H1 (cell line): ENCODE results near the gene UPP1. TPM values are rescaled to one million over a fixed set of nuclear protein-coding genes. Genes with fewer than 3 reads are reported as not detected.
A peak's percentile ranks its signal among the peaks of the same experiment; 100 is the strongest.

Source experiments
- CTCF ChIA-PET: fragments of 300-600 bp; sonication (Branson Sonifier 250); formaldehyde crosslinking; loops from one replicate; lab custom pipeline; 2021; ENCODE audit not compliant: partially characterized antibody; lab: Charles Lee
- POLR2A ChIA-PET: fragments of 300-600 bp; sonication (Branson Sonifier 250); formaldehyde crosslinking; loops from one replicate; lab custom pipeline; 2021; ENCODE audit warnings: inconsistent platforms; ENCODE audit not compliant: partially characterized antibody; lab: Charles Lee
- DNase-seq, 2 experiments: peaks; one replicate each; pipeline versions ENCODE4 v3.0.0 to v3.0.0-alpha.2; 2010 to 2022; ENCODE audit warnings: low spot score in 2 of 2, low read depth in 1 of 2, mixed read lengths in 1 of 2
- FAIRE-seq: peaks from 2 replicates; lab custom pipeline; 2011; peaks lifted over from hg19 to GRCh38; lab: Jason Lieb, UNC
- H2AFZ ChIP-seq: 2 replicates; pipeline ENCODE4 v1.8.1; 2012; ENCODE audit warnings: low read length, inconsistent platforms
- H2AK5ac ChIP-seq: 2 replicates; pipeline ENCODE4 v1.6.1; 2013; ENCODE audit warnings: low read depth, low read length
- H2BK120ac ChIP-seq: replicated peaks from 2 replicates; pipeline ENCODE3; 2013; ENCODE audit warnings: low read depth, low read length, inconsistent platforms
- H2BK12ac ChIP-seq: 2 replicates; pipeline ENCODE4 v1.6.1; 2013; ENCODE audit warnings: low read depth, low read length
- H2BK15ac ChIP-seq: 2 replicates; pipeline ENCODE4 v1.6.1; 2013; ENCODE audit warnings: low read length
- H2BK20ac ChIP-seq: 2 replicates; pipeline ENCODE4 v1.6.1; 2013; ENCODE audit warnings: low read length
- H2BK5ac ChIP-seq: 2 replicates; pipeline ENCODE4 v1.6.1; 2013; ENCODE audit warnings: low read depth, low read length
- H3K14ac ChIP-seq: 2 replicates; pipeline ENCODE4 v1.6.1; 2013; ENCODE audit warnings: inconsistent platforms; ENCODE audit not compliant: insufficient read length
- H3K18ac ChIP-seq: 2 replicates; pipeline ENCODE4 v1.6.1; 2013; ENCODE audit warnings: low read length; ENCODE audit errors: extremely low read depth
- H3K23ac ChIP-seq: 2 replicates; pipeline ENCODE4 v1.6.1; 2013; ENCODE audit warnings: inconsistent platforms; ENCODE audit not compliant: insufficient read length
- H3K23me2 ChIP-seq: 2 replicates; pipeline ENCODE4 v1.6.1; 2013; ENCODE audit warnings: low read depth, low read length
- H3K27ac ChIP-seq: 2 replicates; pipeline ENCODE4 v1.6.1; 2011; ENCODE audit warnings: low read depth, low read length, inconsistent platforms
- H3K27me3 ChIP-seq, 4 experiments: replicated peaks in 1 of 4; 1 replicate in 1 of 4; 2 replicates in 3 of 4; pipeline versions ENCODE4 v1.6.1 to v1.8.1; 2011 to 2013; ENCODE audit warnings: low read length in 3 of 4, mild to moderate bottlenecking in 3 of 4, inconsistent platforms in 2 of 4, mixed read lengths in 2 of 4, moderate library complexity in 1 of 4; ENCODE audit not compliant: control insufficient read depth in 3 of 4, insufficient read depth in 3 of 4; ENCODE audit errors: extremely low read depth in 1 of 4
- H3K36me3 ChIP-seq, 4 experiments: 2 replicates each; pipeline versions ENCODE4 v1.6.1 to v1.8.1; 2011 to 2013; ENCODE audit warnings: mild to moderate bottlenecking in 4 of 4, low read length in 3 of 4, moderate library complexity in 2 of 4, control low read depth in 1 of 4, inconsistent platforms in 1 of 4; ENCODE audit not compliant: insufficient read depth in 4 of 4, control insufficient read depth in 2 of 4
- H3K4ac ChIP-seq: replicated peaks from 2 replicates; pipeline ENCODE3; 2013; ENCODE audit warnings: low read length, low read depth, mixed read lengths, inconsistent platforms; ENCODE audit not compliant: insufficient read length
- H3K4me1 ChIP-seq, 4 experiments: replicated peaks in 1 of 4; 1 replicate in 1 of 4; 2 replicates in 3 of 4; pipeline versions ENCODE4 v1.6.1 to v1.8.1; 2011 to 2013; ENCODE audit warnings: low read length in 3 of 4, inconsistent platforms in 2 of 4, mixed read lengths in 1 of 4; ENCODE audit not compliant: insufficient read depth in 4 of 4, control insufficient read depth in 3 of 4
- H3K4me2 ChIP-seq, 2 experiments: 2 replicates each; pipeline versions ENCODE4 v1.6.1 to v1.8.1; 2011 to 2013; ENCODE audit warnings: low read depth in 2 of 2, low read length in 2 of 2, control low read depth in 1 of 2, inconsistent platforms in 1 of 2, mild to moderate bottlenecking in 1 of 2; ENCODE audit not compliant: insufficient read depth in 1 of 2
- H3K4me3 ChIP-seq, 4 experiments: fragments of 200-600, 300-600 bp in 1 of 4; sonication (generic), shearing (Covaris generic), sonication (Bioruptor Twin) in 1 of 4; 2 replicates each; pipeline versions ENCODE4 v1.5.1 to v1.8.1; 2011 to 2016; ENCODE audit warnings: low read length in 4 of 4, low read depth in 3 of 4, control low read depth in 2 of 4, inconsistent platforms in 2 of 4, mild to moderate bottlenecking in 2 of 4, mixed read lengths in 1 of 4, moderate library complexity in 1 of 4; ENCODE audit not compliant: insufficient read depth in 2 of 4; ENCODE audit errors: extremely low read depth in 1 of 4
- H3K56ac ChIP-seq: replicated peaks from 2 replicates; pipeline ENCODE3; 2013; ENCODE audit warnings: low read depth, mild to moderate bottlenecking, mixed read lengths, low read length, inconsistent platforms; ENCODE audit not compliant: insufficient read length
- H3K79me1 ChIP-seq: 2 replicates; pipeline ENCODE4 v1.6.1; 2013; ENCODE audit warnings: low read depth, low read length, control low read depth
- H3K79me2 ChIP-seq, 2 experiments: 2 replicates each; pipeline versions ENCODE4 v1.6.1 to v1.8.1; 2012 to 2013; ENCODE audit warnings: low read length in 2 of 2, mild to moderate bottlenecking in 2 of 2, inconsistent platforms in 1 of 2; ENCODE audit not compliant: insufficient read depth in 2 of 2, control insufficient read depth in 1 of 2
- H3K9ac ChIP-seq, 4 experiments: replicated peaks in 1 of 4; 1 replicate in 1 of 4; 2 replicates in 3 of 4; pipeline versions ENCODE4 v1.6.1 to v1.8.1; 2011 to 2013; ENCODE audit warnings: low read depth in 3 of 4, low read length in 3 of 4, control low read depth in 2 of 4, mild to moderate bottlenecking in 2 of 4, moderate library complexity in 2 of 4, inconsistent platforms in 1 of 4; ENCODE audit errors: extremely low read depth in 1 of 4
- H3K9me3 ChIP-seq, 2 experiments: 2 replicates each; pipeline versions ENCODE4 v1.6.1 to v1.8.1; 2012 to 2013; ENCODE audit warnings: mild to moderate bottlenecking in 2 of 2, moderate library complexity in 2 of 2, control low read depth in 1 of 2, inconsistent platforms in 1 of 2, low read depth in 1 of 2, low read length in 1 of 2, mixed read lengths in 1 of 2; ENCODE audit not compliant: insufficient read depth in 2 of 2
- H4K20me1 ChIP-seq, 2 experiments: replicated peaks in 1 of 2; 2 replicates each; pipeline versions ENCODE3 to v1.8.1; 2011 to 2013; ENCODE audit warnings: inconsistent platforms in 2 of 2, low read length in 2 of 2, mild to moderate bottlenecking in 1 of 2; ENCODE audit not compliant: insufficient read depth in 2 of 2, control insufficient read depth in 1 of 2
- H4K5ac ChIP-seq: 2 replicates; pipeline ENCODE4 v1.6.1; 2013; ENCODE audit warnings: low read length, low read depth, mixed read lengths, inconsistent platforms; ENCODE audit not compliant: insufficient read length
- H4K8ac ChIP-seq: 2 replicates; pipeline ENCODE4 v1.8.0; 2013; ENCODE audit warnings: mild to moderate bottlenecking, moderate library complexity, low read length, inconsistent platforms; ENCODE audit not compliant: insufficient read depth; ENCODE audit errors: extremely low read depth
- H4K91ac ChIP-seq: replicated peaks from 2 replicates; pipeline ENCODE3; 2013; ENCODE audit warnings: low read length, mixed read lengths, inconsistent platforms; ENCODE audit not compliant: insufficient read length
- EZH2 ChIP-seq: fragments of 200-600 bp; sonication (generic); IDR thresholded peaks from 2 replicates; pipeline ENCODE4 v1.7.1; 2012; ENCODE audit warnings: low read depth, mild to moderate bottlenecking, moderate library complexity, low read length, inconsistent platforms; ENCODE audit not compliant: severe bottlenecking
- RNF2 ChIP-seq: fragments of 200-900, 300-1000 bp; sonication (generic); IDR thresholded peaks from 2 replicates; pipeline ENCODE4 v1.7.1; 2016; ENCODE audit warnings: borderline replicate concordance, low read depth, mild to moderate bottlenecking, antibody characterized with exemption, low read length; ENCODE audit not compliant: poor library complexity, severe bottlenecking; ENCODE audit errors: missing control alignments
- SP1 ChIP-seq: IDR thresholded peaks from 2 replicates; pipeline ENCODE4 v1.6.1; 2011; ENCODE audit warnings: low read depth, low read length
- SP4 ChIP-seq: IDR thresholded peaks from 2 replicates; pipeline ENCODE4 v1.6.1; 2012; ENCODE audit warnings: low read length, inconsistent platforms
- whole genome bisulfite sequencing, 2 experiments: shearing (Covaris generic) in 1 of 2; methylation state at CpG; one replicate each; pipeline versions ENCODE4 v1.1.6 to v1.1.7; 2013 to 2015; ENCODE audit warnings: low lambda C conversion rate in 2 of 2, mixed read lengths in 2 of 2, inconsistent platforms in 1 of 2, low coverage in 1 of 2, missing lambda C conversion rate in 1 of 2; ENCODE audit not compliant: insufficient replicate concordance in 2 of 2, insufficient coverage in 1 of 2, insufficient read length in 1 of 2; ENCODE audit errors: extremely low coverage in 1 of 2, missing lambda C conversion rate in 1 of 2; 5-methylcytosine and 5-hydroxymethylcytosine counted together
- polyA plus RNA-seq, 7 experiments: library from polyadenylated mRNA; depleted of rRNA in 3 of 7; stranded (reverse) in 5 of 7; unstranded in 2 of 7; fragments of >200 nt in 5 of 7; fragments of 200-250 nt in 2 of 7; gene quantifications; 1 replicate in 5 of 7; 2 replicates in 1 of 7; 4 replicates in 1 of 7; pipeline versions ENCODE4 v1.2.1 to v1.2.3, GENCODE V29; 2011 to 2013; ENCODE audit warnings: missing spikeins in 2 of 7, mixed read lengths in 2 of 7
- total RNA-seq: library from RNA; stranded (reverse); fragmentation: NEBNext Ultra II Directional; extraction: Animal tissue kit (Norgen Biotek cat#: 25700); gene quantifications from 2 replicates; pipeline ENCODE4 v1.2.1, GENCODE V29; 2021

The UPP1 gene
- total and polyA plus RNA-seq, 2 of the 8 experiments (the other 6 are each of a cell fraction or from before 2014, with no cell fraction given), result 40.7 to 46.2 TPM

- Histone ChIP-seq H3K4me3 (no peak overlapping the region), H2AK5ac (no peak overlapping the region), H3K23ac (no peak overlapping the region), H3K23me2 (no peaks in the 10 kb centered on the region; the same call in 1 of the 2 replicates), H2BK20ac (0 out of 2 replicates have a peak overlapping the region, but pooled peaks have one; percentile 6), H3K36me3 (no peaks in the 10 kb centered on the region)
- POLR2A ChIA-PET, result no interaction called here
- TF ChIP-seq EZH2, result no peak
- TF ChIP-seq SP4, result no peak
- no peak for TF ChIP-seq RNF2
- TF ChIP-seq SP1, result no peak
- TF ChIP-seq, all 59 proteins: peak for 0
- Histone ChIP-seq H2BK5ac (no peak overlapping the region), H2BK120ac (no peak overlapping the region), H3K4me1 (peaks cover 5 to 11% (median 5%) of the 10 kb centered on the region in 4 experiments), H3K79me1 (no peaks in the 10 kb centered on the region), H4K8ac (no peak overlapping the region), H3K9ac (no peak overlapping the region), H2BK15ac (no peak overlapping the region), H3K56ac (no peak overlapping the region), H3K79me2 (no peaks in the 10 kb centered on the region), H2BK12ac (peak overlapping the region; percentile 55; the same call in 1 of the 2 replicates), H3K14ac (no peak overlapping the region), H3K27me3 (no peaks in the 10 kb centered on the region), H3K4me2 (no peak overlapping the region), H2AFZ (no peak overlapping the region; the same call in 1 of the 2 replicates), H4K91ac (peak overlapping the region; percentile 10), H3K4ac (peak overlapping the region; percentile 21), H4K20me1 (no peaks in the 10 kb centered on the region), H3K27ac (no peak overlapping the region), H3K9me3 (no peaks in the 10 kb centered on the region; a peak in 1 of 4 replicates), H4K5ac (no peak overlapping the region), H3K18ac (no peak overlapping the region)
- CTCF ChIA-PET, result interaction anchor here (0.9 to 2.7 kb wide), 4 partner anchors 20 to 95 kb away, joined by 3 to 10 read pairs (median 4); no protein-coding TSS in a partner anchor
- DNase-seq (no peak), FAIRE-seq (no peak)
- WGBS, 2 experiments, result 85% methylated on average over 6 of the region's 6 CpGs; no CpG with 5 or more reads in 1 of the 2 experiments
Observed at GRCh38 chr7:48083114-48083830, 5.8 kb upstream of the UPP1 start.
